ENCODE data around the gene ZIC5. TPM values are rescaled to one million over a fixed set of nuclear protein-coding genes. Genes with fewer than 3 reads are reported as not detected.

ZIC5 gene
- total RNA-seq, 4 donors from 2014 or later = not detected

- Histone ChIP-seq H3K36me3 (no peaks in the 10 kb centered on the region), H3K4me1 (peaks cover 0 to 50% (median 39%) of the 10 kb centered on the region in 3 donors), H3K27ac (no peak overlapping the region), H3K9me3 (peaks cover 0 to 3% (median 0%) of the 10 kb centered on the region in 3 donors), H3K4me3 (no peak overlapping the region), H3K27me3 (peaks cover 100% of the 10 kb centered on the region)
- TF ChIP-seq CTCF (IDR thresholded peaks at IDR 0.05) (no peak), POLR2AphosphoS5 (IDR thresholded peaks at IDR 0.05) (no peak), POLR2A (IDR thresholded peaks at IDR 0.05) (no peak), EP300 (IDR thresholded peaks at IDR 0.05) (no peak)
- ATAC-seq = no peak
- 11 to 24% methylated on average over 22 to 43 of the region's 52 CpGs for WGBS, 2 donors (ENCODE audit: low coverage in 1 of 2)
Observed at GRCh38 chr13:99977912-99978798, 6.6 kb upstream of the ZIC5 start.

- Histone ChIP-seq H3K27me3 (peaks cover 100% of the 10 kb centered on the region), H3K9me3 (peaks cover 0 to 3% (median 0%) of the 10 kb centered on the region in 3 donors), H3K4me1 (peaks cover 0 to 42% (median 33%) of the 10 kb centered on the region in 3 donors), H3K27ac (no peak overlapping the region), H3K36me3 (no peaks in the 10 kb centered on the region), H3K4me3 (no peak overlapping the region)
- TF ChIP-seq EP300 (IDR thresholded peaks at IDR 0.05) (no peak), CTCF (IDR thresholded peaks at IDR 0.05) (no peak), POLR2AphosphoS5 (IDR thresholded peaks at IDR 0.05) (no peak), POLR2A (IDR thresholded peaks at IDR 0.05) (no peak)
- ATAC-seq = no peak
- WGBS, 2 donors (ENCODE audit: low coverage in 1 of 2) = 26 to 53% methylated on average over 5 to 6 of the region's 7 CpGs
Observed at GRCh38 chr13:99977334-99977911, 5.9 kb upstream of the ZIC5 start.

- WGBS, 2 donors (ENCODE audit: low coverage in 1 of 2) = 71 to 84% methylated on average over 5 of the region's 5 CpGs
- no peak overlapping the region for H3K27ac ChIP-seq
- peaks cover 0 to 40% (median 25%) of the 10 kb centered on the region in 3 donors for H3K4me1 ChIP-seq
- peaks cover 0 to 3% (median 0%) of the 10 kb centered on the region in 3 donors for H3K9me3 ChIP-seq
- TF ChIP-seq CTCF (IDR thresholded peaks at IDR 0.05) (no peak), POLR2A (IDR thresholded peaks at IDR 0.05) (no peak), EP300 (IDR thresholded peaks at IDR 0.05) (no peak), POLR2AphosphoS5 (IDR thresholded peaks at IDR 0.05) (no peak)
- peaks cover 100% of the 10 kb centered on the region for H3K27me3 ChIP-seq
- H3K36me3 ChIP-seq = no peaks in the 10 kb centered on the region
- no peak overlapping the region for H3K4me3 ChIP-seq
- no peak for ATAC-seq
Observed at GRCh38 chr13:99976575-99976974, 5.0 kb upstream of the ZIC5 start.

GRCh38 chr13:99975626-99976025 lies 4.1 kb upstream of the ZIC5 start:
- 15 to 45% methylated on average over 5 to 11 of the region's 19 CpGs for WGBS, 2 donors (ENCODE audit: low coverage in 1 of 2)
- Histone ChIP-seq H3K4me3 (no peak overlapping the region), H3K27ac (no peak overlapping the region), H3K36me3 (no peaks in the 10 kb centered on the region), H3K4me1 (peaks cover 0 to 40% (median 24%) of the 10 kb centered on the region in 3 donors), H3K27me3 (peaks cover 100% of the 10 kb centered on the region), H3K9me3 (peaks cover 0 to 3% (median 0%) of the 10 kb centered on the region in 3 donors)
- ATAC-seq = no peak
- no peak for TF ChIP-seq POLR2A (IDR thresholded peaks at IDR 0.05)
- TF ChIP-seq POLR2AphosphoS5 (IDR thresholded peaks at IDR 0.05) = no peak
- TF ChIP-seq EP300 (IDR thresholded peaks at IDR 0.05) = no peak
- no peak for TF ChIP-seq CTCF (IDR thresholded peaks at IDR 0.05)
